GF-D8 (cell line): ENCODE measurements around the gene RELB.

Experiments
- DNase-seq: peaks from one replicate; lab custom pipeline; 2025; lab: John Stamatoyannopoulos, UW

RELB gene

DNA sequence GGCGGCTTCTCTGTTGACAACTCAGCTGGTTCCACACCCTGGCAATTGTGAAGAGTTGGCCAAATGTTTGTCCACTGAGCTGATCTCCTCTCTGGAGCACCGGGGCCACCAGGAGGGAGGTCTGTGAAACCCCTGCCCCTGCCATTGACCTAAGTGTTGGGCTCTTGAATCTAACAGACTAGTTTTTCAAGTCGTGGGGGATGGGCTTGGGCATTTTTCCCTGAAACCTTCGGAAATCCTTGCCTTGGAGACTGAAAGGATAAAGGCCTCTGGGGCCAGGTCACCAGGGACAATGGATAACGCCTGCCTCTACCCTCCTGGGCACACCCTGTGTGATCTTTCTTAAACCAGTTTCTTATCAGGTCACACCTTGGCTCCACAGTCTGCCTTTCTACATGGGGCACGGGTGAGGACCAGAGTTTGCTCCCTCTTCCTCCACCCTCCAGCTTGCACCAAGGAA is 78.7 kb downstream of the RELB start:
- no peak for DNase-seq

DNA sequence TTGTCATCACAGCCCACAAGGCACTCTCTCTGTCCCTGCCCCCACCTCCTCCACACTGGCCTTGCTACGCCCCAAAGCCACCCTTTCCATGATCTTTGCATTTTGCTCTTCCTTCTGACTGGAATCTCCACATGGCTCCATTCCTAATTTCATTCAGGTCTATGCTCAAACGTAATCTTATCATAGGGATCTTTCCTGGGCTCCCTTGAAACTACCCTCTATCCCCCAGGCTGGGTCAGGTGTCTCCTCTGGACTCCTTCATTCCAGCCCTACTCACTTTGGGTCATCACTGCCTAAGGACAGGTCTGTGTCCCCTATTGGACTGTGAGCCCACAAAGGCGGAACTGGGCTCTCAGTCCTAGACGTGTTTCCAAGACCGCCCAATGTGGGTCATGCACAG is 80.9 kb downstream of the RELB start:
- no peak for DNase-seq

DNA sequence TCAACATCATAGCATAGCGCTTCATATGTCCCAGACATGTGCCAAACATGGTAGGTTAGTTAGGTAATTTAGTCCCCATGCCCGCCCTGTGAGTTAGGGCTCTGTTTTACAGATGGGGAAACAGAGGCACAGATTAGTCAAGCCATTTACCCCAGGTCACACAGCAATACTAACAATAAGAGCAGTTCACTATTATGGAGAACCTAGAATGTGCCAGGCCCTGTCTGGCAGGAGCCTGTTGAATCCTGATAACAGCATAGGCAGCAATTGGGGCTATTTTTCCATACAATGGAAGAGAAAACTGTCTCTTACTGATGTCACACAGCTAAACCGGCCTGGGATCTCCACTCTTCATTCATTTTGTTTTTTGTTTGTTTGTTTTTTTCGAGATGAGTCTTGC is 85.2 kb downstream of the RELB start:
- no peak for DNase-seq

DNA sequence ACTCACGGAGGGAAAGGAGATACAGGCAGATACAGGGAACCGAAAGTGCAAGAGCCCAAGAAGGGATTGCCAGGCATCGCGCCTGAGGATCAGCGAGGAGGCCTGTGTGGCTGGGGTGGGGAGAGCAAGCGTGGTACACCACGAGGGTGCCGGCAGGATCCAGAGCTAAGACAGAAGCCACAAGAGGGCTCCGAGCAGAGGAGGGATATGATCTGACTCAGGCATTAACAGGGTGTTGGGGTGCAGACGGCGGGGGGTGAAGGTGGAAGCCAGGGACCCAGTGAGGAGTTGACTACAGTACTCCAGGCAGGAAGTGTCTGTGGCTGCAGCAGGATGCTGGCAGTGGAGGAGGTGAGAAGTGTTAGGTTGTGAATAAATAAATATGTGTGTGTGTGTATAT is 86.3 kb downstream of the RELB start:
- no peak for DNase-seq
